GM18508 (cell line): ENCODE measurements around the gene SPOCK1.

Experiments used
- ATAC-seq: cut with Tn5 transposase; IDR thresholded peaks from one replicate; pipeline ENCODE4 v1.9.1; 2021; ENCODE audit warnings: moderate number of reproducible peaks; ENCODE audit not compliant: insufficient read depth, unreplicated experiment

Gene SPOCK1

DNA sequence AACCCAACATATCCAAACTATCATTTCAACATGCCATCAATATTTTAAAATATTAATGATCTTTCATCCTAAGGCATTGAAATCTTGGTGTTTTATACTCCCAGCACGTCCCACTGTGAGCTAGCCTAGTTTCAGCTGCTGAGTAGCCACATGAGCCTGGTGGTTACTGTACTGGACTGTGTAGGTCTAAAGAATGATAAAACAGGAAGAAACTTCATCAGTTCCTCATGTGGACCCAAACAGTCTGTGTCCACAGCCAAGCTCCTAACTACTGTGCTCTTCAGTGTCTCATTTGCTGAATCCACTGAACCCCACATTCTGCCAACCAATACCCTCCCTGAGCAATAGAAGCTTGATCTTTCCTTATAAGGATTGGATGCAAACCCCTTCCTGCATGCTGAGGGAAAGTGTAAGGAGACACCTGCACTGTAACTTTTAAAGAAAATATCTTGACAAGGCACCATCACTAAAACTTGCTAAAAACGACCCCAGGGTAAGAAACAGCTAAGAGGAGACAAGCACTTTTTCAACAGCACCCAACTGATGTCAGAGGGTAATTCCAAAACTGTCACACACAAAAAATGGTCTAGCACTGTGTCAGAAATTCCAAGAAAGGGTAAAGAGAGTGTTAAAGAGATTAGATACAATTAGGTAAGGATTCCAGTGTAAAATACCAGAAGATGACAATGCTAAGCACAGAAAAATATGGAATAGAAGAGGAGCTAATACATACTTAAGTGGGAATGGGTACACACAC, 126.9 kb downstream of the SPOCK1 start:
- no peak for ATAC-seq

- ATAC-seq = no peak
Measured at GRCh38 chr5:137370096-137371071, 128.7 kb downstream of the SPOCK1 start.

GRCh38 chr5:137368651-137369050, 130.5 kb downstream of the SPOCK1 start:
- no peak for ATAC-seq

GRCh38 chr5:137367951-137368350, 131.2 kb downstream of the SPOCK1 start:
- ATAC-seq = no peak

- ATAC-seq = no peak
Measured at GRCh38 chr5:137366526-137366925, 132.6 kb downstream of the SPOCK1 start.

DNA sequence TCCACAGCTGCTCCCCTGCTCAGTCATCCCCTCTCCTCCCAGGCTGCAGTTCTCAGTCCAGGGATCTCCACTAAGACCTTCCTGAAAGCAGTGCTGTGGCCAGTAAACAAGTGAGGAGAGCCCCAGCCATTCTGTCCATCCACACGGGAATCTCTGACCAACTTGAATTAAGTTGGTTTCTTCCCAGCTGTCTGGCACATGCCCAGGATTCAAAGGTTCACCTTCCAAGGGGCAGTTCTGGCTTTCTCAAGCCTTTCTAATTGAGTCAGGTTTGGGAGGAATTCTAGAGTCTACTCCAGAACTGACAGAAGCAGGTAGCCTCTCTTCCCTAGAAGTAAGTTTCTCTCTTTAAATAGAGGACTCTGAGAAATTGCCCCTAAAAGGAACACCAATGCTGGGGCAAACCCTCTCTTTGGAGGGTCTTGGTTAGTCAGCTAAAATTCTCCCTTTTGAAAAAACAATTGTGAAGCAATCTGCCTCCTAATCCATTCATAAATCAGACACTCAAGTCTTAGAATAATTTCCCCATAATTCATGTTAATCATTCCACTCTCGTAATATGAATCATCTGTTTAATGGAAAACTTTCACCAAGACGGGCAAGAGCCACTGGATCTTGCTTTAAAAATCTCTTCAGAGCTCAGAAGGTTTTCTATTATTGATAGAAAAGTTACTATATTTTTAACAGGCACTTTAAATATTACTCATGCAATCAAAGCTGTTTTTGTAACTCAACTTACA, 133.8 kb downstream of the SPOCK1 start:
- ATAC-seq = no peak

DNA sequence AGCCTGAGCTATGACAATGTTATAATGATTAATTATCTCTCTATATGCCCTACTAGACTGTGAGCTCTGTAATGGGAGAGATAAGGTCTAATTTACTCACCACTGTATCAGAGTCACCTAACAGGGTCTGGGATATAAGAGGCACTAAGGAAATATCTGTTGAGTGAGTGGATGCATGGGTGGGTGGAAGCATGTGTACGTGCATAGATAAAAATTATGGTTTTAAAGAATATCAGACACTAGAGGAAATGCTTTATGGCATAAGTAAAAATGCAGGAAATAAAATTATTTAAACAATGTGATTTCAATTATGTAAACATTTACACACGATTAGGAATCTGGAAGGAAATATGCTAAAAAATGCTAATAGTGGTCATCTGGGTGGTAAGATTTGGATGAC, 137.8 kb downstream of the SPOCK1 start:
- ATAC-seq = no peak

DNA sequence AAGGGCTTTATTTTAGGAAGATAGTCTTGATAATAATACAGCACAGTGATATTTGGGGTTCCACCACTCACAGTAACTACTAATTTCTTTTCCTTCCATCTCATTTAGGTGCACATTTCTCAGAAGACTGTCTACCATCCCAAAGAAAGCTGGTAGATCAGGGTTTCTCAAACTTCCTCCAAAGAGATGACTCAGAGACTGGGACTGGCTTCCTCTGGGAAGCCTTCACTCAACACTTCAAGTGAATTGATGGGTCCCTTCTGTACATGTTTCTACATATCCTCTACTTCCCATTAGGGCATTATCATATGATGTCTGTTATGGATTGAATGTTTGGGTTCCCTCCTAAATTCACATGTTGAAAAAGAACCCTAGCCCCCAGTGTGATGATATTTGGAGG, 138.5 kb downstream of the SPOCK1 start:
- no peak for ATAC-seq

DNA sequence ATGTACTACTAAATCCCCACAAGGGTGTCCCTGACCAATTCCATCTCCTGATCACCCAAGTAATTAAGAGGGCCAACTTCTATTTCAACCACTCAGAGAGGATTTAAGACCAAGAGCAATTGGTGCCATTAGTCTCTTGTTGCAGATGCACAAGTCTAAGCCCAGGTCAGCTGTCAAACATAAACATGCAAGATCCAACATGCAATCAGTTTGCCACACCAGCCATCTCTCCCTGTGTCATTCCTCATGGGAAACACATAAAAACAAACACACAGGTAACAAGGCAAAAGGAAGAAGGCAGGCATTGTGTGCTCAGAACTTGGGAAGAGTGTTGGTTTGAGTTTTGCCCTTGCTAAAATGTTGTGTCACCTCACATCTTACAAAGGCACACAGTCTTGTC, 139.2 kb downstream of the SPOCK1 start:
- no peak for ATAC-seq

- ATAC-seq = no peak
Measured at GRCh38 chr5:137357436-137357835, 141.7 kb downstream of the SPOCK1 start.

GRCh38 chr5:137356127-137356526, 143.0 kb downstream of the SPOCK1 start:
- ATAC-seq = no peak

DNA sequence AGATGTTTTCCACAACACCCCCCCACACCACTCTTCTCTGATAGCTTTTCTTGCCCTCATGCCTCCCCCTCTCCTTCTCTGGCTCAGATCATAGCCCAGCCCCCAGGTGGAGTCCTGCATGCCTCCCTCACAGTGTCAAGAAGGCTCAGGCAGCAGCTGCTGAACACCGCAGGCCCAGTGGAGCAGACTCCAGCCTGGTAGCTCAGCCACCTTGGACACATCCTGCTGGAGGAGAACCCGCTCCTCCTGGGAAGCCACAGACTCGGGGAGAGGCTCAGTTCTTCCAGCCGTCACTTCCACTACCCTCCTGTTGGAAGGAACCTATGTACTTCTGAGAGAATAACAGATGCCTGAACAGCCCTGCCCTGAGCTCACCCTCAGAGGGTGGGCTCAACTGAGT, 143.4 kb downstream of the SPOCK1 start:
- ATAC-seq = no peak

DNA sequence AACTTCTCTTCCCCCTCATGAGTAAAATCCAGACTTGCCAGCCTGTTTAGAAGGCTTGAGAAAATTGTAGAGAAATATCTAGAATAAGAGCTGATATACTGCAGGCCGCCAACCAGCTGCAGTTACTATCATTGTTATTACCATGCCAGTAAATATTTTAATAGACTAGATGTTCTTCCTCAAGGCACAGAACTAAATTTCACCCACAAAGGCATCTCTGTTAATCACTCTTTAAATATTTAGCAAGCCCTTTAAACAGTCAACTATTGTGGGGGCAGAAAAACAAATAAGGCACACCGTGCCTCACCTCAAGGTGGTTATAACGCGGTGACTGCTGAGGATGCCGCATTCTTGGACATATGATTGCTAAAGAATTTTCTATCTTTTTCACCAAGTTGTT, 147.0 kb downstream of the SPOCK1 start:
- no peak for ATAC-seq

DNA sequence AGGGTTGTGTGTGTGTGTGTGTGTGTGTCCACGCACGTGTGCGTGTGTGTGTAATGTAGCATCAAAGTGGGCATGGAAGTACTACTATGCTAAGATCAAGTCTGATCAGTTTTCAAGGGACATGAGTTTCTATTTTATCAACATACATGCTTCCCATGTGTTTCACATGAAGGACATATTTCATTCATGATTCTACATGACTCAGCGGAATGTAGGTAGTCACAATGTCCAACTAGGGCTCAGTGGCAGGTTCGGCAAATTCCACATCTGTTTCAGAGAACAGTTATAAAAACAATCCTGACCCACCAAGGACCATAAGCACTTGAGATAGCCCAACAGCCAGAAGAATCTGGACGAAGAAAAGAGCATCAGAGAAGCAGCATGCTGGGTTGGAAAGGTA, 148.3 kb downstream of the SPOCK1 start:
- no peak for ATAC-seq

- ATAC-seq = no peak
Measured at GRCh38 chr5:137348759-137349158, 150.4 kb downstream of the SPOCK1 start.

GRCh38 chr5:137347865-137348264, 151.3 kb downstream of the SPOCK1 start:
- no peak for ATAC-seq

DNA sequence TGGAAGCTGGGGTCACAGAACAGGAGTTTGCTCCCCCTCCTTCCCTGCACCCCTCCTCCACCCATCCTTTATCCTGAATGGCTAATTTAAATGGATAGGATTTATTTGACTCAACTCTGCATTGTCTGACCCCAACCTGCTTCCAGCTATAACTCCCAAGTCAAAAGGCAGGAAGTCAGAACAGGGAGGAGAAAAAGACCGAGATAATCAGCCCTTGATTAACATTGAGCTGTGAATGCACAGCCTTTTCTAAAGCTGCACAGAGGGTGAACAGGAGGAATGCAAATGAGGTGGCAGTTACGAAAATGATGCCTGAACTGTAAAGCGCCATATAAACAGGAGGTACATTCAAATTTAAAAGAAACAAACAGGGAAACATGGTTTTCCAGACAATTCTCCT, 152.8 kb downstream of the SPOCK1 start:
- no peak for ATAC-seq

GRCh38 chr5:137345396-137345795, 153.7 kb downstream of the SPOCK1 start:
- ATAC-seq = no peak

DNA sequence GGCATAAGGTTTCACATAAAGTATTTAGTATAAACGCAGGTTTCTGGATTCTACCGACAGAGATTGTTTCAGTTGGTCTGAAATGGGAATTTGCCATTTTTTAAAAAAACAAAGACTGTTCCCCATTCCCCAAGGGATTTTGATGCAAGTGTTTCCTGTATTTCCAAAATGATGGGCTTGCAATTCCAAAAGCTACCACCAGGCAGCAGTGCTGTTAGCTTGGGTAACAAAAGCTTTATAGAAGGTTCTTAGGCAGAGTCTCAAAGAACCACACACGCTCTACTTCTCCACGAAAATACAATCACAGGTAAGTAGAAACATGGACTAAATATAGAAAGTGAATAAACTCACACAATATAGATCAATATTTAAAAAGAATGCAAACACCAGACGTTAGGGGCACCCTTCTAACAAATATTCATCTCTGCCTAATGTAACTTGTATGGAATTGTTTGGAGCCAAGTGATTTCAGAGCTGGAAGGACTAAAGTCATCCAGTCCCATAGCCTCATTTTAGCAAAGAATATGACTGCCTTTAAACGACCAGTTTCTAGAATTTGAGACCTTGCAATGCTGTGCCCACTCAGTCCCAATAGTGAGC, 154.3 kb downstream of the SPOCK1 start:
- ATAC-seq = no peak

DNA sequence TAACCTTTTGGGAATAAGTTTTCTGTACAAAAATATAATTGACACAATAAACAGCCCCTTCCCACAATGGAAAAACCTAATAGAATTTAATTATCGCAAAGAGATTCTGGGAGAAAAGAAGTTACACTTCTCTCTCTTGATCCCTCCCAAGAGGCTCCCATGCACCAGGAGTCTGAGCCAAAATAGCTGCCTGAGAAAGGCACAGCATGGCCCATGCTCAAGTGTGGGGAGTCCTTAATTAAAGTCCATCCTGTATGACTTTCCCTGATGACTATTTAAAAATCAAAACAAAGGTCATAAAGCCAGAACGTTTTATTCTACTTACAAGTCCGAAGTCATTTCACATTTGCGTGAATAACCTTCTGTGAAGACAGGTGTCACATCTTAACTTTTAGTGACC, 155.1 kb downstream of the SPOCK1 start:
- ATAC-seq = no peak
